ENCODE results near the gene ARRDC4.

DNA sequence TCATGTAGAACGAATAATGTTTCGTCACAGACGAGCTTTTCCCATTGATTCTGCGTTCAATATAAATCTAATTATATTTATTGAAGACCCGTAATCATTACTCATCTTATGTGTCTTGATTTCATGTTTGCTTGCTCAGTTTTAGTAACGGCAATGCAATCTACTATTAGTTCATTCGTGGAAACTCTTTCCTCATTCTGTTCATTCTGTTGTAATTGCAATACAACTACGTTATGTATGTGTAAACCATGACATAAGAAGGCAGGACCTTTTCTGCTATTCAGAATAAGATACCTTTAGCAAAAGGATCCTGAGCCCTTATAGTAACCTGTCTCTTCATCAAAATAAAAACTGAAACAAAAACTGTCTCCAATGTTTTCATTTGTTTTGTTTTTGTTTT, 6.8 kb upstream of the ARRDC4 start:
- TF ChIP-seq POLR2A (IDR thresholded peaks at IDR 0.05) = no peak
- TF ChIP-seq, protein P1, sequence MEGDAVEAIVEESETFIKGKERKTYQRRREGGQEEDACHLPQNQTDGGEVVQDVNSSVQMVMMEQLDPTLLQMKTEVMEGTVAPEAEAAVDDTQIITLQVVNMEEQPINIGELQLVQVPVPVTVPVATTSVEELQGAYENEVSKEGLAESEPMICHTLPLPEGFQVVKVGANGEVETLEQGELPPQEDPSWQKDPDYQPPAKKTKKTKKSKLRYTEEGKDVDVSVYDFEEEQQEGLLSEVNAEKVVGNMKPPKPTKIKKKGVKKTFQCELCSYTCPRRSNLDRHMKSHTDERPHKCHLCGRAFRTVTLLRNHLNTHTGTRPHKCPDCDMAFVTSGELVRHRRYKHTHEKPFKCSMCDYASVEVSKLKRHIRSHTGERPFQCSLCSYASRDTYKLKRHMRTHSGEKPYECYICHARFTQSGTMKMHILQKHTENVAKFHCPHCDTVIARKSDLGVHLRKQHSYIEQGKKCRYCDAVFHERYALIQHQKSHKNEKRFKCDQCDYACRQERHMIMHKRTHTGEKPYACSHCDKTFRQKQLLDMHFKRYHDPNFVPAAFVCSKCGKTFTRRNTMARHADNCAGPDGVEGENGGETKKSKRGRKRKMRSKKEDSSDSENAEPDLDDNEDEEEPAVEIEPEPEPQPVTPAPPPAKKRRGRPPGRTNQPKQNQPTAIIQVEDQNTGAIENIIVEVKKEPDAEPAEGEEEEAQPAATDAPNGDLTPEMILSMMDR (IDR thresholded peaks at IDR 0.05) = no peak
- TF ChIP-seq POLR2AphosphoS5 (IDR thresholded peaks at IDR 0.05) = no peak
